Sigmoid colon (tissue), 7 donors: ENCODE results near the gene TP53TG3. TPM values are rescaled to one million over a fixed set of nuclear protein-coding genes. Genes with fewer than 3 reads are reported as not detected.
"Not testable (repeated sequence)": the region's sequence is repeated elsewhere in the genome, so short reads cannot be mapped to it uniquely, and the experiment has no call there.

Experiments
- DNase-seq: peaks from one replicate; pipeline ENCODE4 v3.0.0-alpha.2; 2019
- H3K27ac ChIP-seq, 4 donors: fragments of 200-600 bp; sonication (generic); one replicate each; pipeline ENCODE4 v1.5.1; 2016 to 2019; ENCODE audit warnings: mild to moderate bottlenecking in 1 of 4
- H3K27me3 ChIP-seq, 3 donors: fragments of 200-600 bp; sonication (generic); one replicate each; pipeline ENCODE4 v1.5.1; 2019; ENCODE audit warnings: mild to moderate bottlenecking in 1 of 3
- H3K36me3 ChIP-seq, 4 donors: fragments of 200-600 bp; sonication (generic); one replicate each; pipeline ENCODE4 v1.5.1; 2016 to 2019
- H3K4me1 ChIP-seq, 4 donors: fragments of 200-600 bp; sonication (generic); one replicate each; pipeline ENCODE4 v1.5.1; 2017 to 2019
- H3K4me3 ChIP-seq, 4 donors: fragments of 200-600 bp; sonication (generic); one replicate each; pipeline ENCODE4 v1.5.1; 2017 to 2019; ENCODE audit warnings: mild to moderate bottlenecking in 2 of 4, moderate library complexity in 1 of 4
- H3K9me3 ChIP-seq, 4 donors: fragments of 200-600 bp in 3 of 4; sonication (generic) in 3 of 4; one replicate each; pipeline versions ENCODE4 v1.5.1 to v1.6.1; 2013 to 2019
- WGBS, 2 donors: extraction: QIAGEN DNeasy Blood & Tissue Kit; methylation state at CpG; one replicate each; pipeline ENCODE4 v1.1.7; 2013; 5-methylcytosine and 5-hydroxymethylcytosine counted together
- intact Hi-C: fragments of 100-400 bp; cut with DNase I; formaldehyde crosslinking; loops from one replicate; pipeline ENCODE4 v1.15.1; 2023
- polyA plus RNA-seq, 3 donors: library from polyadenylated mRNA; stranded (reverse); fragments of 200-250 nt; gene quantifications; one replicate each; pipeline ENCODE4 v1.2.3, GENCODE V29; 2013
- small RNA-seq, 3 donors: library from RNA; depleted of rRNA; stranded (forward); fragments of <200 nt; gene quantifications; one replicate each; pipeline ENCODE3, GENCODE V24; 2016
- total RNA-seq, 4 donors: library from RNA; depleted of rRNA; stranded (reverse); fragments of >200 nt; gene quantifications; one replicate each; pipeline ENCODE4 v1.1.0, GENCODE V29; 2016
- donor health status: healthy with polysubstance abuse.
- donor health status: Bipolar disorder and iron deficiency.
- donor health status: healthy.

The TP53TG3 gene
- total RNA-seq, result not detected
- polyA plus RNA-seq, result not detected

GRCh38 chr16:32676065-32676464, at the start of gene TP53TG3:
Gene TP53TG3, minus strand, starts transcription at chr16:32676165. Its CDS starts 68 bp downstream, at chr16:32676097.
- H3K4me3 ChIP-seq, intact Hi-C loops, DNase-seq, H3K9me3 ChIP-seq, H3K4me1 ChIP-seq, H3K27me3 ChIP-seq, H3K27ac ChIP-seq, H3K36me3 ChIP-seq: not testable (repeated sequence)
- no CpG with 5 or more reads among the region's 25 CpGs for WGBS, 2 donors

- H3K4me3 ChIP-seq, H3K27me3 ChIP-seq, H3K4me1 ChIP-seq, H3K36me3 ChIP-seq, intact Hi-C loops, H3K27ac ChIP-seq, DNase-seq, H3K9me3 ChIP-seq: not testable (repeated sequence)
- WGBS, 2 donors, result 62 to 79% methylated on average over 49 of the region's 49 CpGs
These were observed 25.1 kb downstream of the TP53TG3 start for GRCh38 chr16:32650876-32651275.

GRCh38 chr16:32647562-32647961, 28.4 kb downstream of the TP53TG3 start:
- H3K27me3 ChIP-seq, intact Hi-C loops, H3K4me1 ChIP-seq, H3K27ac ChIP-seq, H3K36me3 ChIP-seq, H3K4me3 ChIP-seq, DNase-seq, H3K9me3 ChIP-seq: not testable (repeated sequence)
- WGBS, 2 donors, result no CpG with 5 or more reads among the region's 1 CpG

- H3K9me3 ChIP-seq, H3K4me3 ChIP-seq, DNase-seq, H3K36me3 ChIP-seq, intact Hi-C loops, H3K27me3 ChIP-seq, H3K4me1 ChIP-seq, H3K27ac ChIP-seq: not testable (repeated sequence)
- 63 to 81% methylated on average over 1 of the region's 2 CpGs for WGBS, 2 donors
These were observed 29.2 kb downstream of the TP53TG3 start for GRCh38 chr16:32646780-32647179.

- WGBS, 2 donors, result 12 to 37% methylated on average over 1 of the region's 2 CpGs
These were observed 29.8 kb downstream of the TP53TG3 start for GRCh38 chr16:32646177-32646576.

GRCh38 chr16:32645278-32645908, 30.6 kb downstream of the TP53TG3 start:
- intact Hi-C loops, result not testable (repeated sequence)

More at GRCh38 chr16:32646177-32646576, 29.8 kb downstream of the TP53TG3 start:
- DNase-seq, H3K4me1 ChIP-seq, intact Hi-C loops, H3K4me3 ChIP-seq, H3K36me3 ChIP-seq, H3K9me3 ChIP-seq, H3K27ac ChIP-seq, H3K27me3 ChIP-seq: not testable (repeated sequence)

GRCh38 chr16:32644715-32645114, 31.2 kb downstream of the TP53TG3 start:
- H3K9me3 ChIP-seq, intact Hi-C loops: not testable (repeated sequence)

More at GRCh38 chr16:32645278-32645908, 30.6 kb downstream of the TP53TG3 start:
- not testable (repeated sequence) for H3K27ac ChIP-seq, H3K27me3 ChIP-seq, H3K4me3 ChIP-seq, H3K4me1 ChIP-seq, H3K36me3 ChIP-seq, DNase-seq, H3K9me3 ChIP-seq
- 65 to 69% methylated on average over 6 of the region's 6 CpGs for WGBS, 2 donors

GRCh38 chr16:32637614-32638013, 38.4 kb downstream of the TP53TG3 start:
- H3K27ac ChIP-seq, H3K4me3 ChIP-seq, H3K9me3 ChIP-seq, DNase-seq, H3K27me3 ChIP-seq, intact Hi-C loops, H3K36me3 ChIP-seq, H3K4me1 ChIP-seq: not testable (repeated sequence)
- no CpG with 5 or more reads among the region's 20 CpGs for WGBS, 2 donors

More at GRCh38 chr16:32644715-32645114, 31.2 kb downstream of the TP53TG3 start:
- WGBS, 2 donors, result 12 to 17% methylated on average over 1 of the region's 1 CpG
- not testable (repeated sequence) for H3K36me3 ChIP-seq, H3K4me1 ChIP-seq, DNase-seq, H3K27ac ChIP-seq, H3K27me3 ChIP-seq, H3K4me3 ChIP-seq

GRCh38 chr16:32632096-32632495, 43.9 kb downstream of the TP53TG3 start:
- H3K27me3 ChIP-seq, H3K4me3 ChIP-seq, intact Hi-C loops, H3K9me3 ChIP-seq, DNase-seq, H3K27ac ChIP-seq, H3K4me1 ChIP-seq, H3K36me3 ChIP-seq: not testable (repeated sequence)
- 90 to 93% methylated on average over 6 of the region's 8 CpGs for WGBS, 2 donors

Small RNAs within 50 kb of the gene (small RNA-seq; reads per million reads assigned to genes)
- 0 reads per million in 3 donors for gene AC138907.6
